ENCODE results near the gene UAP1L1. TPM values are rescaled to one million over a fixed set of nuclear protein-coding genes. Genes with fewer than 3 reads are reported as not detected.

The UAP1L1 gene
- polyA plus RNA-seq, 1 donor (not counting 4 experiments of a cell fraction or from before 2014, with no cell fraction given), result 2.7 TPM

GRCh38 chr9:137088121-137088520 is 10.8 kb downstream of the UAP1L1 start:
- H3K79me2 ChIP-seq (ENCODE audit: control insufficient read depth, insufficient read depth, low read length), result peaks cover 8% of the 10 kb centered on the region
- H3K4me3 ChIP-seq (ENCODE audit: control insufficient read depth in 2 of 3, extremely low read depth in 1 of 3, insufficient read depth in 2 of 3, low read depth in 1 of 3, low read length in 3 of 3), result peak overlapping the region in 2 of 3 experiments; percentile 76 to 93
- no peak for DNase-seq (ENCODE audit: low read depth, low spot score)
- no peaks in the 10 kb centered on the region for H3K9me3 ChIP-seq (ENCODE audit: control insufficient read depth, low read depth, low read length)
- no peak overlapping the region for H2AFZ ChIP-seq (ENCODE audit: control insufficient read depth, low read length)
- FAIRE-seq, result no peak
- no peaks in the 10 kb centered on the region for H3K27me3 ChIP-seq (ENCODE audit: control insufficient read depth, extremely low read depth, insufficient read depth, low read length)
- peaks cover 2 to 13% of the 10 kb centered on the region in 2 experiments for H3K36me3 ChIP-seq (ENCODE audit: control insufficient read depth in 2 of 2, extremely low read depth in 1 of 2, insufficient read depth in 2 of 2, low read length in 2 of 2)
- H3K4me1 ChIP-seq (ENCODE audit: control insufficient read depth, extremely low read depth, insufficient read depth, low read length), result peaks cover 41% of the 10 kb centered on the region
- peaks cover 1% of the 10 kb centered on the region for H3K9me1 ChIP-seq (ENCODE audit: control insufficient read depth, extremely low read depth, insufficient read depth, low read length)
- no peak overlapping the region for H3K9ac ChIP-seq (ENCODE audit: control insufficient read depth, extremely low read depth, insufficient read depth, low read length)
- H3K27ac ChIP-seq (ENCODE audit: control insufficient read depth, insufficient read depth, low read length), result no peak overlapping the region
- peak overlapping the region; percentile 99 for H3K4me2 ChIP-seq (ENCODE audit: control insufficient read depth, extremely low read depth, insufficient read depth, low read depth, low read length)
- dilution Hi-C loops (cut with MboI; ENCODE audit: extremely low pct_ligation_motif_present, low sequenced_read_pairs), result no loop called here
- TF ChIP-seq CTCF (optimal IDR thresholded peaks at IDR 0.05 in 1 of 3, IDR thresholded peaks at IDR 0.05 in 1 of 3, conservative IDR thresholded peaks at IDR 0.05 in 1 of 3; ENCODE audit: extremely low read depth in 1 of 3, insufficient read depth in 2 of 3, low read length in 3 of 3) (no peak), EZH2 (IDR thresholded peaks at IDR 0.05; ENCODE audit: low read length) (no peak)
- no peaks in the 10 kb centered on the region for H4K20me1 ChIP-seq (ENCODE audit: control insufficient read depth, extremely low read depth, insufficient read depth, low read length)

GRCh38 chr9:137089232-137089947 is 12.1 kb downstream of the UAP1L1 start:
- FAIRE-seq, result no peak
- dilution Hi-C loops (cut with MboI; ENCODE audit: extremely low pct_ligation_motif_present, low sequenced_read_pairs), result no loop called here
- H3K4me1 ChIP-seq (ENCODE audit: control insufficient read depth, extremely low read depth, insufficient read depth, low read length), result peaks cover 29% of the 10 kb centered on the region
- H3K27me3 ChIP-seq (ENCODE audit: control insufficient read depth, extremely low read depth, insufficient read depth, low read length), result no peaks in the 10 kb centered on the region
- no peak for TF ChIP-seq CTCF (optimal IDR thresholded peaks at IDR 0.05 in 1 of 3, IDR thresholded peaks at IDR 0.05 in 1 of 3, conservative IDR thresholded peaks at IDR 0.05 in 1 of 3; ENCODE audit: extremely low read depth in 1 of 3, insufficient read depth in 2 of 3, low read length in 3 of 3)
- TF ChIP-seq EZH2 (IDR thresholded peaks at IDR 0.05; ENCODE audit: low read length), result no peak
- peaks cover 2 to 13% of the 10 kb centered on the region in 2 experiments for H3K36me3 ChIP-seq (ENCODE audit: control insufficient read depth in 2 of 2, extremely low read depth in 1 of 2, insufficient read depth in 2 of 2, low read length in 2 of 2)
- no peak overlapping the region for H3K9ac ChIP-seq (ENCODE audit: control insufficient read depth, extremely low read depth, insufficient read depth, low read length)
- no peak overlapping the region for H3K4me2 ChIP-seq (ENCODE audit: control insufficient read depth, extremely low read depth, insufficient read depth, low read depth, low read length)
- no peak for DNase-seq (ENCODE audit: low read depth, low spot score)
- H2AFZ ChIP-seq (ENCODE audit: control insufficient read depth, low read length), result no peak overlapping the region
- no peaks in the 10 kb centered on the region for H3K9me1 ChIP-seq (ENCODE audit: control insufficient read depth, extremely low read depth, insufficient read depth, low read length)
- peaks cover 8% of the 10 kb centered on the region for H3K79me2 ChIP-seq (ENCODE audit: control insufficient read depth, insufficient read depth, low read length)
- H3K27ac ChIP-seq (ENCODE audit: control insufficient read depth, insufficient read depth, low read length), result no peak overlapping the region
- no peaks in the 10 kb centered on the region for H3K9me3 ChIP-seq (ENCODE audit: control insufficient read depth, low read depth, low read length)
- H3K4me3 ChIP-seq (ENCODE audit: control insufficient read depth in 2 of 3, extremely low read depth in 1 of 3, insufficient read depth in 2 of 3, low read depth in 1 of 3, low read length in 3 of 3), result no peak overlapping the region
- H4K20me1 ChIP-seq (ENCODE audit: control insufficient read depth, extremely low read depth, insufficient read depth, low read length), result no peaks in the 10 kb centered on the region

All from keratinocyte (primary cell).